ENCODE data around the gene PLCXD1.
"Not testable (repeated sequence)": the region's sequence is repeated elsewhere in the genome, so short reads cannot be mapped to it uniquely, and the experiment has no call there.

PLCXD1 gene

DNA sequence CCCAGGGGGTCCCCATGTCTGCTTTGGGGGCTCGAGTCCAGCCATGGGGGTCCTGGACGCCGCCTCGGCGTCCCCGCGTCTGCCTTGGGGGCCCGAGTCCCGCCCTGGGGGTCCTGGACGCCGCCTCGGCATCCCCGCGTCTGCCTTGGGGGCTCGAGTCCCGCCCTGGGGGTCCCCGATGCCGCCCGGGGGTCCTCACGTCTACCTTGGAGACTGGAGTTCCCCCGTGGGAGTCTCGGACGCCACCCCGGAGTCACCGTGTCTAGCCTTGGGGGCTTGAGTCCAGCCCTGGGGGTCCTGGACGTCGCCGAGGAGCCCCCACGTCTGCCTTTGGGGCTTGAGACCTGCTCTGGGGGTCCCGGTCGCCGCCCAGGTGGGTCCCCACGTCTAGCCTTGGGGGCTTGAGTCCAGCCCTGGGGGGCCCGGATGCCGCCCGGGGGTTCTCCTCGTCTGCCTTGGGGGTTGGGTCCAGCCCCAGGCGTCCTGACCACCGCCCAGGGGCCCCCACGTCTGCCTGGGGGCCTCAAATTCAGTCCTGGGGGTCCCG is 38.5 kb downstream of the PLCXD1 start:
- TF ChIP-seq, protein P1, sequence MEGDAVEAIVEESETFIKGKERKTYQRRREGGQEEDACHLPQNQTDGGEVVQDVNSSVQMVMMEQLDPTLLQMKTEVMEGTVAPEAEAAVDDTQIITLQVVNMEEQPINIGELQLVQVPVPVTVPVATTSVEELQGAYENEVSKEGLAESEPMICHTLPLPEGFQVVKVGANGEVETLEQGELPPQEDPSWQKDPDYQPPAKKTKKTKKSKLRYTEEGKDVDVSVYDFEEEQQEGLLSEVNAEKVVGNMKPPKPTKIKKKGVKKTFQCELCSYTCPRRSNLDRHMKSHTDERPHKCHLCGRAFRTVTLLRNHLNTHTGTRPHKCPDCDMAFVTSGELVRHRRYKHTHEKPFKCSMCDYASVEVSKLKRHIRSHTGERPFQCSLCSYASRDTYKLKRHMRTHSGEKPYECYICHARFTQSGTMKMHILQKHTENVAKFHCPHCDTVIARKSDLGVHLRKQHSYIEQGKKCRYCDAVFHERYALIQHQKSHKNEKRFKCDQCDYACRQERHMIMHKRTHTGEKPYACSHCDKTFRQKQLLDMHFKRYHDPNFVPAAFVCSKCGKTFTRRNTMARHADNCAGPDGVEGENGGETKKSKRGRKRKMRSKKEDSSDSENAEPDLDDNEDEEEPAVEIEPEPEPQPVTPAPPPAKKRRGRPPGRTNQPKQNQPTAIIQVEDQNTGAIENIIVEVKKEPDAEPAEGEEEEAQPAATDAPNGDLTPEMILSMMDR (IDR thresholded peaks at IDR 0.05; ENCODE audit: low read depth, low read length) = no peak
- no peak for DNase-seq (ENCODE audit: extremely low read depth, low read depth)

DNA sequence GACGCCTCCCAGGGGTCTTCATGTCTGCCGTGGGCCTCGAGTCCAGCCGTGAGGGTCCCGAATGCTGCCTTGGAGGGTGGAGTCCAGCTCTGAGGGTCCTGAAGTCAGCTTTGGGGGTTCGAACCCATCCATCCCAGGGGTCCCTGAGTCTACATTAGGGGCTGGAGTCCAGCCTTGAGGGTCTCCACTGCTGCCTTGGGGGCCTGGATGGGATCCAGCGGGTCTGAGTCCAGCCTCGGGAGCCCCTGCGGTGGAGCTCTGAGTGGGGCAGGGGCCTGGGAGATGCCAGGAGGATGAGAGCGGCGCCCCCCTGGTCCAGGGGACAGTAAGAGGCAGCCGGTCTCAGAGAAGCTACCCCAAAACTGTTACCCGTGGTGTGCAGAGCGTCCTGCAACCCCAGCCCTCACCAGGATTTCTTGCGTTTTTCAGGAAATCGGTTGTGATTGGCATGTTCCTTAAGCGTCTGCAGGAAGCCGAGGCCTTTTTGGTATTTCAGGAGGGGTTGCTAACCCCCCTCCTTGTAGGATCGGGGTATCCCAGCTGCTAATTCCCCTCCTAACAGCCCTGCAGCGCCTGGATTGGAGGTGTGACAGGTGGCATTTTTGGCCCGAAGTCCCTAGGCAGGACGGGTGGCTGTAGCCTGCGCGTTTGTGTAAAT is 39.1 kb downstream of the PLCXD1 start:
- TF ChIP-seq, protein P1 (IDR thresholded peaks at IDR 0.05; ENCODE audit: low read depth, low read length) = no peak
- DNase-seq (ENCODE audit: extremely low read depth, low read depth) = no peak

DNA sequence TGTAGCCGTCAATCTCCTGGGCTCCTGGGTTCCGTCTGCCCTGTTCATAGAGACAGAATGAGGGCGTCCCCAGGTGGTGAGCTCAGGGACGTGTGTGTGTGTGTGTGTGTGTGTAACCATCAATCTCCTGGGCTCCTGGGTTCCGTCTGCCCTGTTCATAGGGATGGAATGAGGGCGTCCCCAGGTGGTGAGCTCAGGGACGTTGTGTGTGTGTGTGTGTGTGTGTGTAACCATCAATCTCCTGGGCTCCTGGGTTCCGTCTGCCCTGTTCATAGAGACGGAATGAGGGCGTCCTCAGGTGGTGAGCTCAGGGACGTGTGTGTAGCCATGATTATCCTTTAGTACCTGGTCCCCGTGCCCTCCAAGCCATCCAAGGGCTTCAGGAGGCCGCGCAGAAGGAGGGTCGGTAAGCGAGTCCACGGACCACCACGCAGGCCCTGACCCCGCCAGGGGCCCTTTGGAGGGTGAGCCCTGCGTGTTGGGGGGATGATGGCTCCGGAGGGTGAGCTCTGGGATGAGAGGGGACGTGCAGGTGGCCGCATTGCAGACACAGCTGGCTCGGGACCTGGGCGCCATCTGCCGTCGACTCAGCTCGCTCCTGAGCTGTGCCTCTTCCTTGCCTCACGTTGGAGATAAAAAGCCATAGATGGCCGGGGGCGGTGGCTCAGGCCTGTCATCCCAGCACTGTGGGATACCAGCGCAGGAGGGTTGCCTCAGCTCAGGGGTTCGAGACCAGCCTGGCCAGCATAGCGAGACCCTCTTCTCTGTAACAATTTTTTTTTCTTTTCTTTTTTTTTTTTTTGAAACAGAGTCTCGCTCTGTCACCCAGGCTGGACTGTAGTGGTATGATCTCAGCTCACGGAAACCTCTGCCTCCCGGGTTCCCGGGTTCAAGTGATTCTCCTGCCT is 42.8 kb downstream of the PLCXD1 start:
- peak; percentile 16 for DNase-seq (ENCODE audit: extremely low read depth, low read depth)
- TF ChIP-seq, protein P1 (IDR thresholded peaks at IDR 0.05; ENCODE audit: low read depth, low read length) = peak; percentile 33

DNA sequence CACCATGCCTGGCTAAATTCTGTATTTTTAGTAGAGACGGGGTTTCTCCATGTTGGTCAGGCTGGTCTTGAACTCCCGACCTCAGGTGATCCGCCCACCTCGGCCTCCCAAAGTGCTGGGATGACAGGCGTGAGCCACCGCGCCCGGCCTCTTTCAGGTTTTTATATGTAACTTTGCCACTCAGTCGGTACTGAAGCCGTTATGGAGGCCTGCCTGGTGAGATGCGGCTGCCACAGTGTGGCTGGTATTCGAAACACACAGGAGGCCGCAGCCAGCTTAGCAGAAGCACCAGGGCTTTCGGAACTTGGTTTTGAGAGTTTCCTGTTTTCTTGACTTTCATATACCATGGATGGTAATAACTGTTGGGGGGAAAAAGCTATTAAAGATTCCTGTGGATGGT is 43.5 kb downstream of the PLCXD1 start:
- not testable (repeated sequence) for DNase-seq (ENCODE audit: extremely low read depth, low read depth)

DNA sequence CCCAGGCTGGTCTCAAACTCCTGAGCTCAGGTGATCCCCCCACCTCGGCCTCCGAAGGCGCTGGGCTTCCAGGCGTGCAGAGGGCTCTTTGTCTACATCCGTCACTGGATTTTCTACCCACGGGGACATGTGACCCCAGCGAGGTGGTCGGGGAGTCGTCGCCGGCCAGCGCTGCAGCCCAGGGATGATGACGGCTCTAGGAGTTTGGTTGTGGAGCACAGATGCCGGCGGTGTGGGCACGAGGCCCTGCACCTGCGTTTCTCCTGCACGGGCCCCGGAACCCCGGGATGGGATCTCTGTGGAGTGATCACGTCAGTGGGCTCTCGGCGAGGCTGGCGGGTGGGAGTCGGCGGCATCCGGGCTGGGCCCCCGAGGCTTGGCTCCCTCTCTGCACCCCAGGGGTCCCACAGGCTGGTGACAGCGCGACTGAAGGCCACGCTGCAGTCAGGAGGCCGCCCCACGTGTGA is 46.5 kb downstream of the PLCXD1 start:
- DNase-seq (ENCODE audit: extremely low read depth, low read depth) = no peak
- TF ChIP-seq, protein P1 (IDR thresholded peaks at IDR 0.05; ENCODE audit: low read depth, low read length) = no peak

DNA sequence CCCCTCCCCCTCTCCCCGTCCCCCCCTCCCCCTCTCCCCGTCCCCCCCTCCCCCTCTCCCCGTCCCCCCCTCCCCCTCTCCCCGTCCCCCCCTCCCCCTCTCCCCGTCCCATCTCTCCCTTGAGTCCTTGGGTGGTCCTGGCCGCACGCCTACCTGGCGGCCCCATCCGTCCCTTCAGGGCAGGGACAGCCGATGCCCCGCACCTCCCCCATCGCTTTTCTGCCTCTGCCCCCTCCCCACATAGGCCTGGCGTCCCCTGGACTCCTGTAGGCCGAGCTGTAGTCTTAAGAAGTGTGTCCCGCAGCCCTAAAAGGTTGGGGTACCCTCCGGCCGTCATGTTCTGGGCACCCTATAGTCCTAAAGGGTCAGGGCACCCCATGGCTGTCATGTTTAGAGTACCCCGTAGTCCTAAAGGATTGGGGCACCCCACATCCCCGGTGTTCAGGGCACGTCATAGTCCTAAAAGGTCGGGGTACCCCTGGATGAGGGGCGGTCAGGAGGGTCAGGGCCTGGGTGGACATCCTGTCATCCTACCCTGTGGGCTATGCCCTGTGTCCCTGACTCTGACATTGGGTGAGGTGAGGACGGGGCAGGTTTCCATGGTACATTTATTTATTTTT is 48.2 kb downstream of the PLCXD1 start:
- TF ChIP-seq, protein P1 (IDR thresholded peaks at IDR 0.05; ENCODE audit: low read depth, low read length) = no peak

DNA sequence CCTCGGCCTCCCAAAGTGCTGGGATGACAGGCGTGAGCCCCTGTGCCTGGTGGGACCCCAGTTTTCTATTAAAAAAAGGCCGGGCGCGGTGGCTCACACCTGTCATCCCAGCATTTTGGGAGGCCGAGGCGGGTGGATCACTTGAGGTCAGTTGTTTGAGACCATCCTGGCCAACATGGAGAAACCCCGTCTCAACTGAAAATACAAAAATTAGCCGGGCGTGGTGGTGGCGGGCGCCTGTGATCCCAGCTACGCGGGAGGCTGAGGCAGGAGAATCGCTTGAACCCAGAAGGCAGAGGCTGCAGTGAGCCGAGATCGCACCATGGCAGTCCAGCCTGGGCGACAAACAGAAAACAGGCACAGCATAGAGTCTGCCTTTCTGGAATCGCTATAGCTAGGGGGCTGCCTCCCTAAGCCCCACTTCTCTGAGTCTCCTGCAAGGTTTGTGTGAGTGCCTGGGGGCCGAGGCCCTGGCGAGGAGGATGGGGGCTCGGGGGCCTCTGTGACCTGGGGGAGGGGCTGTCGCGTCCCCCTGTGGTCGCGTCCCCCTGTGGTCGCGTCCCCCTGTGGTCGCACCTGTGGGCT is 49.1 kb downstream of the PLCXD1 start:
- not testable (repeated sequence) for DNase-seq (ENCODE audit: extremely low read depth, low read depth)

More for the DNA sequence above, 48.2 kb downstream of the PLCXD1 start:
- DNase-seq (ENCODE audit: extremely low read depth, low read depth) = no peak
